Epidermal melanocyte (primary cell): ENCODE results near the gene SOD2.
"Not testable (repeated sequence)": the region's sequence is repeated elsewhere in the genome, so short reads cannot be mapped to it uniquely, and the experiment has no call there.

Source experiments
- DNase-seq: peaks from one replicate; pipeline ENCODE4 v3.0.0; 2011; ENCODE audit warnings: low spot score; ENCODE audit not compliant: insufficient read length

The SOD2 gene

DNA sequence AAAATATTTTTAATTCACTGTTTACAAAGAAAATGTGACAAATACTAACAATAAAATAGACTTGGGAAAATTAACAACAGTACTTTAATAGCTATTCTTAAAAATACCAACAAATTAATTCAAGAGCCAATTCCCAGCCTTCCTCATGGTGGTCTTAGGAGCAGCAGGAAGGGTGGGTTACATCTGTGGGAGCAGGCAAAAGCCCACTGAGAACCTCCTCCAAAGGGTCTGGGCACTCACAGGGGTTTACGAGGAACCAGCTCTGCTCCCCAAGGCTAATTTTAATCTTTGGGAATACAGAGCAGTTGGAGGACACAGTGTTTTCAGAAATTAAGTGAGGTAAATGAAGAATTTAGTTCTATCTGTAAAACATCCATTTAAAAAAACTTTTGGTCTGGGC is 10.2 kb downstream of the SOD2 start:
- DNase-seq, result no peak

DNA sequence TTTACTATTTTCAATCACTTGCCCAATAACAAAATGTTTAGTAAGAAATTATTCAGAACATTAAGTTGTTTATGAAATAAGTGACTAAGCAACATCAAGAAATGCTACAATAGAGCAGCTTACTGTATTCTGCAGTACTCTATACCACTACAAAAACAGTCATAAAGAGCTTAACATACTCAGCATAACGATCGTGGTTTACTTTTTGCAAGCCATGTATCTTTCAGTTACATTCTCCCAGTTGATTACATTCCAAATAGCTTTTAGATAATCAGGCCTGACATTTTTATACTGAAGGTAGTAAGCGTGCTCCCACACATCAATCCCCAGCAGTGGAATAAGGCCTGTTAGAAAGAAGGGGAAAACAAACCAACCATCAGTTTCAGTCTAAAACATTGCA is 10.7 kb downstream of the SOD2 start:
- no peak for DNase-seq

- DNase-seq, result no peak
Observed at GRCh38 chr6:159681191-159681880, 11.7 kb downstream of the SOD2 start.

- DNase-seq, result no peak
Observed at GRCh38 chr6:159680104-159680503, 12.9 kb downstream of the SOD2 start.

DNA sequence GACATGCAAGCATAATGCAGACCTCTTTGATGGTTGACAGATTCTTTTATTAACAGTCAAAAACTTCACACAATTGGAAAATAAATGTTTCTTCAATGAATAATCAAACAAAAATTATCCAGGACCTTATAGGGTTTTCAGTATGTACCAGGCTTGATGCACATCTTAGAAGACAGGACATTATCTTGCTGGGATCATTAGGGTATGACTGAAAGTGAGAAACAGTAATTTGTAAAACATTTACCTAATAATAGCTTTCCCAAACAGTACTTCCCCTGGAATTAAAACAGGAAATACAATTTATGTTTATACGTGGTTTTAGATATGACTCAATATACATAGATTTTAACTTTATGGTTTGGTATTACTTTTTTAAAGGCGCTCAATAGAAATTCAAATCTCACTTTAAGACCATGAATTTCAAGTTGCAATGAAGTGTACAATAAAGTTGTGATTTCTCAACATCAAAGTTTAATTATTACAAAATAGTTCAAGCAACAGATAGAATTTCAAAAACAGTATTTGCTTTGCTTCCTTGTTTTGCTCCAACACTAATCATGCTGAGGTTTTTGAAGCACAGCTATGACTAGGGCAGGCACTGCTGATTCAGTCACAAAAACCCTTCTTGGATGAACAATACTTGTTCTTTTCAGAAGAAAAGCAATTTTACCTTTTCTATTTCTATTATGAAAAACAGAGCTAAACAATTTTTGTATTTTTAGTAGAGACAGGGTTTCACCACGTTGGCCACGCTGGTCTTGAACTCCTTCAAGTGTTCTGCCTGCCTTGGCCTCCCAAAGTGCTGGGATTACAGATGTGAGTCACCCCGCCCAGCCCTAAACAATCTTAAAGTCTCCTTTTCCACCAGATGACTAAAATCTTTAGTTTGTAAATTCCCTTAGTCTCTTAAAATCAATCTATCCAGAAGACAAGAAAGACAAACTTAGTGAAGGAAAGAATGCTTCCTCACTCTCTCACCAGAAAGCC is 13.7 kb downstream of the SOD2 start:
- DNase-seq, result no peak

DNA sequence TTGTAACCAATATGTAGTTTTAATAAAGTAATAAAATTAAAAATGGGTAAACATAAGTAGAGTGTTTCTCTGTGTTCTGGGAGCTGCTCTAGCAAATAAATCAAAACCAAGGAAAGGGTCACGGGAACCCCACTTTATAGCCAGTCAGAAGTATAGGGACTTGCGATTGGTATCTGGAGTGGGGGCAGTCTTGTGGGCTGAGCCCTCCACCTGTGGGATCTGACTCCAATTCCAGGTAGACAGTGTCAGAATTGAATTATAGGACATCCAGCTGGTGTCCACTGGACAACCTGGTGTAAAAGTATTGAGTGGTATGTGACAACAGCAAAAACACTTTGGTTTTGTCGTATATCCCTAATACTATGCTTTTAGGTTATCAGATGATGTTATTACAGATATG is 14.5 kb downstream of the SOD2 start:
- no peak for DNase-seq

- DNase-seq, result no peak
Observed at GRCh38 chr6:159677506-159678165, 15.4 kb downstream of the SOD2 start.

GRCh38 chr6:159676890-159677505 is 16.0 kb downstream of the SOD2 start:
- DNase-seq, result no peak

DNA sequence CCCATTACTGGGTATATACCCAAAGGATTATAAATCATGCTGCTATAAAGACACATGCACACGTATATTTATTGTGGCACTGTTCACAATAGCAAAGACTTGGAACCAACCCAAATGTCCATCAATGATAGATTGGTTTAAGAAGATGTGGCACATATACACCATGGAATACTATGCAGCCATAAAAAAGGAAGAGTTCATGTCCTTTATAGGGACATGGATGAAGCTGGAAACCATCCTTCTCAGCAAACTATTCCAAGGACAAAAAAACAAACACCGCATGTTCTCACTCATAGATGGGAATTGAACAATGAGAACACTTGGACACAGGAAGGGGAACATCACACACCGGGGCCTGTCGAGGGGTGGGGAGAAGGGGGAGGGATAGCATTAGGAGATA is 16.8 kb downstream of the SOD2 start:
- not testable (repeated sequence) for DNase-seq

GRCh38 chr6:159665868-159666635 is 27.0 kb downstream of the SOD2 start:
- DNase-seq, result no peak

- DNase-seq, result not testable (repeated sequence)
Observed at GRCh38 chr6:159663368-159663889, 29.6 kb downstream of the SOD2 start.

DNA sequence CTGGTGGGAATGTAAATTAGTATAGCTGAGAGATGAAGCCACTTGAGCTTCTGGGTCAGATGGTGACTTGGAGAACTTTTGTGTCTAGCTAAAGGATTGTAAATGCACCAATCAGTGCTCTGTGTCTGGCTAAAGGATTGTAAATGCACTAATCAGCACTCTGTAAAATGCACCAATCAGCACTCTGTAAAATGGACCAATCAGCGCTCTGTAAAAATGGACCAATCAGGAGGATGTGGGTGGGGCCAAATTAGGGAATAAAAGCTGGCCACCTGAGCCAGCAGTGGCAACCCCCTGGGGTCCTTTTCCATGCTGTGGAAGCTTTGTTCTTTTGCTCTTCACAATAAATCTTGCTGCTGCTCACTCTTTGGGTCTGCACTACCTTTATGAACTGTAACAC is 31.1 kb downstream of the SOD2 start:
- DNase-seq, result not testable (repeated sequence)

- DNase-seq, result no peak
Observed at GRCh38 chr6:159655409-159655988, 37.5 kb downstream of the SOD2 start.

DNA sequence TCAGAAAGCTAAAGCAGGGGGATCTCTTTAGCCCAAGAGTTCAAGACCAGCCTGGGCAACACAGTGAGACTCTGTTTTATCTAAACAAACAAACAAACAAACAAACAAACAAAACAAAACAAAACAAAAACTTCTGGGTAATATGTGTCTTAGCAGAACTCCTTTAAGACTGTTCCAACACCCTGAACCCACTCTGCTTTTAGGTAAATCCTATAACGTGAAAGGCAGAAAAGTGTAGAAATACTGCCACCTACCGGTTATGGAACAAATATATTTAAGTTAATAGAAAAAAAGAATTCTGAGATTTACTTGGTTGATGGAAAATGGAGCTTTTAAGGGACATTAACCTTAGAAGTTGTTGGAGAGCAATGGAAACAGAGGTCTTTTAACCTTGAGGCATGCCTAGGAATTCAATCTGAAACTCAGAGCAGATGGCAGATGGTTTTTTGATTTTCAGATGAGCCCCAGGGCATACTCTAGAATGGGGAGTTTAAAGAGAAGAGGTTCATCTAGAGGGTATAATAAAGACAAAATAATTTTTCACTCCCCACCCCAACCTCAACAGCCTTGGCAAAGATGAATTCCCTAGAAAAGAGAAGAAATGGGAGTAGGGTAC is 38.5 kb downstream of the SOD2 start:
- DNase-seq, result peak; percentile 42

DNA sequence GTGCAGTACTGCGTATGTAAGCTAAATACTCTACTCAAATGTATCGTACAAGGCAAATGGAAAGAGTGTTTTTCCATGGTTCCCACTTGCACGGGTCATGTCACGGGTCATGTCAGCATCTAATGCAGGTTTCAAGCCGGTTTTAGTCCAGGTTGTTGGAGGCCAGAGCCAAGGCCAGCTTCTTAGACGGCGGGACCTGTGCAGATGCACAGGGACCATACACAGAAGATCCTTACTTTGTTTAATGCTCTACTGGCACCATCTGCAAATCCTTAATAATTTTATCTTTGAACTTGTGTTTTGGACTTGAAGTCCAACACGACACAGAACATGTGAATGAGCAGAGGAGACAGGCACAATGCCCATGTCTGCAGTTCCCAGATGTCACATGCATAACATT is 42.7 kb downstream of the SOD2 start:
- no peak for DNase-seq

DNA sequence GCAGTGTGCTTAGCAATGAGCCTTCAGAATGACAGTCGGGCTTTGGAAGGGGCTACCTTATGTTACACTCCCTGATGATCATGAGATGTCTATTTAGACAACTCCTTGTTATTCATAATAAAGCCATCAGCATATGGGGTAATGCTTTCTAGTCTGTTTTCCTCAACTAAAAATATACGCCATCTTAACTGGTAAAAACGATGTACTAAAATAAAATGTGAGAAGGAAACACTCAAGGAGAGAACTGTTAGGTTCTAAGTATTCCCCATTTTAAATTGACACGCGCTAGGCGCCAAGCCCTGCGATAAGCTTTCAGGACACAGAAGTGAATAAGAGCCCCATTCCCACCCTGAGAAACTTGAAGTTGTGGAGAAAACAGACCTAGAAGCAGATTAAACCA is 43.6 kb downstream of the SOD2 start:
- DNase-seq, result no peak

DNA sequence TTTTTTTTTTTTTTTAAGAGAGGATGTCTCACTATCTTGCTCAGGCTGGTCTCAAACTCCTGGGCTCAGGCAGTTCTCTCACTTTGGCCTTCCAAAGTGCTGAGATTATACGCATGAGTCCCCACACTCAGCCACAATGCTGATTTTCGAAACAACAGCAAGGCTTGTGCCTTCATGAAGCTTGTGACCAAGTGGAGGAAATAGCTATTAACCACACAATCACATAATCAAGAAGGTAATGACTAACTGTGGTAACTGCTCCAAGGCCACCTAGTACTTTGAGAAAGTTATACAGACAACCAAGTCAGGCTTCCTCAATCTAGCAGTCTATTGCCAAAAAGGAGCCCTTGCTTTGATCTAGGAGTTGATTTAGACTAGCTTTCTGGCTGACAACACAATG is 46.3 kb downstream of the SOD2 start:
- DNase-seq, result no peak

- no peak for DNase-seq
Observed at GRCh38 chr6:159646116-159646515, 46.9 kb downstream of the SOD2 start.

DNA sequence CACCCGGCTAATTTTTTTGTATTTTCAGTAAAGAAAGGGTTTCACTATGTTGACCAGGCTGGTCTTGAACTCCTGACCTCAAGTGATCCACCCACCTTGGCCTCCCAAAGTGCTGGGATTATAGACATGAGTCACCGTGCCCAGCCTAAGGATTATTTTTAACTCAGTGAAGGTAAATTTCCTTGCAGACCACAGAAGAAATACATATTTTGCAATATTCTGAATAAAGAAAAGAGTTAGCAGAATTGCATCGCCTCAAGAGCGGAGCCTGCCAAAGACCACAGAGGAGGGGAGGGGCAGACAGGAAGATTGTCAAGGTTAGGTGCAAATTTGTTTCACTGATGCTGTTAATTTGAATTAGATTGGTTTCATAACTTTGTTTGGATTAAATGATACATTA is 47.4 kb downstream of the SOD2 start:
- DNase-seq, result no peak
